AG09309 (cell line): ENCODE data around the gene TSPAN1.

ENCODE experiments used
- DNase-seq: peaks from one replicate; pipeline ENCODE4 v3.0.0-alpha.2; 2010; ENCODE audit warnings: low read depth
- H3K4me3 ChIP-seq: 2 replicates; pipeline ENCODE4 v1.5.1; 2011; ENCODE audit warnings: mild to moderate bottlenecking, low read depth, low read length, moderate library complexity; ENCODE audit not compliant: control insufficient read depth
- TF ChIP-seq, protein P1 (sequence below): IDR thresholded peaks from 2 replicates; pipeline ENCODE4 v1.5.1; 2011; ENCODE audit warnings: mild to moderate bottlenecking, low read depth, low read length, inconsistent platforms; ENCODE audit not compliant: insufficient read depth, control insufficient read depth; ENCODE audit errors: missing control alignments

Gene TSPAN1

DNA sequence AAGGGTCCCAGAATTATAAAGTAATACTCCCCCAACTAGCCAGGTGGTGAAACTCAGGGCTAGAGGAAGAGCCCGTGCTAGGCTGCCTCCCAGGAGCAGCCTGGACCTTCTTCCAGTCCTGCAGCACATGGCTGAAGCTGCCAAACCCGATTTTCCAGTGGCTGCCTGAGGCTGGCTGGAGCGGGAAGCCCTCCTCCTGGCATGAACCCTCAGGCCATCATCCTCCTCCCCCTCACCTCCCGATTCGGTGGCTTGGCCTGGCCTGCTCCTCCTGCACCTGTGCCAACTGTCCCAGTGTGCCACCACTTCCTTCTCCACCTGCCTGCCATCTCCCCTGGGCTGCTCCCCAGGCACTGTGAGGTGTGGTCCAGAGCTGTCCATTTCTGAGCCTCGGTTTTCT, 3.0 kb upstream of the TSPAN1 start:
- DNase-seq, result no peak
- H3K4me3 ChIP-seq, result no peak overlapping the region

DNA sequence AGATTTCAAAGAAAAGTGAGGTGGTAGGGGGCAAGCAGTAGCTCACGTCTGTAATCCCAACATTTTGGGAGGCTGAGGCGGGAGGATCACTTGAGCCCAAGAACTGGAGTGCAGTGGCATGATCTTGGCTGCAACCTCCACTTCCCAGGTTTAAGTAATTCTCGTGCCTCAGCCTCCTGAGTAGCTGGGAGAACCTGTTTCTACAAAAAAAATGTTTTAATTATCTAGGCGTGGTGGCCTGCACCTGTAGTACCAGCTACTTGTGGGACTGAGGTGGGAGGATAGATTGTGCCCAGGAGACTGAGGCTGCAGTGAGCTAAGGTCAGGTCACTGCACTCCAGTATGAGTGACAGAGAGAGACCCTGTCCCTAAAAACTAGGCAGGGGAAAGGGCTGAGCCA, 2.6 kb upstream of the TSPAN1 start:
- TF ChIP-seq, protein P1, sequence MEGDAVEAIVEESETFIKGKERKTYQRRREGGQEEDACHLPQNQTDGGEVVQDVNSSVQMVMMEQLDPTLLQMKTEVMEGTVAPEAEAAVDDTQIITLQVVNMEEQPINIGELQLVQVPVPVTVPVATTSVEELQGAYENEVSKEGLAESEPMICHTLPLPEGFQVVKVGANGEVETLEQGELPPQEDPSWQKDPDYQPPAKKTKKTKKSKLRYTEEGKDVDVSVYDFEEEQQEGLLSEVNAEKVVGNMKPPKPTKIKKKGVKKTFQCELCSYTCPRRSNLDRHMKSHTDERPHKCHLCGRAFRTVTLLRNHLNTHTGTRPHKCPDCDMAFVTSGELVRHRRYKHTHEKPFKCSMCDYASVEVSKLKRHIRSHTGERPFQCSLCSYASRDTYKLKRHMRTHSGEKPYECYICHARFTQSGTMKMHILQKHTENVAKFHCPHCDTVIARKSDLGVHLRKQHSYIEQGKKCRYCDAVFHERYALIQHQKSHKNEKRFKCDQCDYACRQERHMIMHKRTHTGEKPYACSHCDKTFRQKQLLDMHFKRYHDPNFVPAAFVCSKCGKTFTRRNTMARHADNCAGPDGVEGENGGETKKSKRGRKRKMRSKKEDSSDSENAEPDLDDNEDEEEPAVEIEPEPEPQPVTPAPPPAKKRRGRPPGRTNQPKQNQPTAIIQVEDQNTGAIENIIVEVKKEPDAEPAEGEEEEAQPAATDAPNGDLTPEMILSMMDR, result no peak
- no peak for DNase-seq
- no peak overlapping the region for H3K4me3 ChIP-seq

More for the DNA sequence above, 3.0 kb upstream of the TSPAN1 start:
- TF ChIP-seq, protein P1, result no peak

- no peak for DNase-seq
- H3K4me3 ChIP-seq, result no peak overlapping the region
- TF ChIP-seq, protein P1, result no peak
Observed at GRCh38 chr1:46173361-46173856, 1.5 kb upstream of the TSPAN1 start.

DNA sequence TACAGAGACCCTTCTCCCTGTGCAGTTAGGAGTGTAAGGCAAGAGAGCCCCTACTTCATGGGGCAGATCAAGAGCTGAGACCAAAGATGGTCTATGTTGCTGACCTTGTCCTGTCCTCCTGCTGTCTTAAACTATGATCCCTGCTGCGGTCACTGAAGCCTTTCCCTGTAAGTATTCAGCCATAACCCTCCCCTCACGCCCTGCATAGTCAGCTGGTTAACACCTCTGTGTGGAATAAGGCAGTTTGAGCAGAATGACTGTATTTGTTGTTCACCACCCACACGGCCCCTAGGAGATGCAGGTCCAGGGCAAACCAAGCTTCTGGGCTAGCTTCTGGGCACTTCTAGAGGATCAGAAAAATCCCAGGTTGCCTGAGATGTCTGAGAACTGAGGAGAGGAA, 356 bp downstream of the TSPAN1 start:
- no peak for DNase-seq
- TF ChIP-seq, protein P1, result no peak
- no peak overlapping the region for H3K4me3 ChIP-seq

- TF ChIP-seq, protein P1, result no peak
- H3K4me3 ChIP-seq, result no peak within 1 kb of the TSS
- DNase-seq, result no peak
Observed at GRCh38 chr1:46176211-46176865, 1.5 kb downstream of the TSPAN1 start, which contains the start of gene P3R3URF. Gene P3R3URF (minus strand): TSS chr1:46176488. CDS start chr1:46176471, 17 bp downstream.

- H3K4me3 ChIP-seq, result no peak overlapping the region
- TF ChIP-seq, protein P1, result peak; percentile 98
- peak; percentile 50 for DNase-seq
Observed at GRCh38 chr1:46179138-46180081, 4.5 kb downstream of the TSPAN1 start.
